GM18526 (cell line): ENCODE results near the gene TNFRSF19.

Experiments used
- POLR2A ChIP-seq: IDR thresholded peaks from 3 replicates; pipeline ENCODE4 v1.6.1; 2011; ENCODE audit not compliant: insufficient read length; ENCODE audit errors: extremely low read depth

Gene TNFRSF19

DNA sequence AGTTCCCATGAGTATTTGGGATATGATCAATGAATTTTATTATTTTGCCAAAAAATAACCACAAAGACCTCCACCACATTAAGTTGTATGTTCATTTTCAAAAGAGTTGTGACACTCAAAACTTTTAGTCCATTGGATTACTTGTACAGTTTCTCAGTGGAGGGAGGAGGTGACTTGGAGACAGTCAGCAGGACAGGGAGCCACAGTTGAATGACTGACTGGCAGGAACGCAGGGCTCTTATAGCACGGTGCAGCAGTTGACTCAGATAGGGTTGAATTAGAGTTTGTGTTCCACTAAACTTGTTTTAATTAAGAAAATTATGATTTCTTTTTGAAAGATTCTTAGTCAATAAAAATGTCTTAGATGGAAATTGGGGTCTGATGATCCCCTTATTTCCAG lies 42.5 kb downstream of the TNFRSF19 start:
- TF ChIP-seq POLR2A: no peak

GRCh38 chr13:23613596-23613995 lies 43.4 kb downstream of the TNFRSF19 start:
- TF ChIP-seq POLR2A: no peak

GRCh38 chr13:23615395-23616081 lies 45.3 kb downstream of the TNFRSF19 start:
- TF ChIP-seq POLR2A: no peak

DNA sequence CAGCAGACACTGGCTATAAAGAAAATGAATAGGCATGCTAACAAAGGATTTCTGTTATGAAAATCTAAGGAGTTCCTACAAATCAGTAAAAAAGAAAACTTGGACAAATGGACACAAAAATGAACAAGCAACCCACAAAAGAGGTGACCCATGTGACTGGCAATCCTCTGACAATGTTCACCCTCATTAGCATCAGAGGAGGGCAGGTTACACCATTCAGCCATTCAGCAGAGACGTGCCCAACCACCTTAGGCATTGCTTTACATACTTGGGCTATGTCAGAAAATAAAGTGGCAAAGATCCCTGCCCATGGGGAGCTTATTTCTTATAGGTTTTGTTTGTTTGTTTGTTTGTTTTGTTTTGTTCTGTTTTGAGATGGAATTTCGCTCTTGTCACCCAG lies 46.0 kb downstream of the TNFRSF19 start:
- TF ChIP-seq POLR2A: no peak

GRCh38 chr13:23617551-23618024 lies 47.4 kb downstream of the TNFRSF19 start:
- no peak for TF ChIP-seq POLR2A

DNA sequence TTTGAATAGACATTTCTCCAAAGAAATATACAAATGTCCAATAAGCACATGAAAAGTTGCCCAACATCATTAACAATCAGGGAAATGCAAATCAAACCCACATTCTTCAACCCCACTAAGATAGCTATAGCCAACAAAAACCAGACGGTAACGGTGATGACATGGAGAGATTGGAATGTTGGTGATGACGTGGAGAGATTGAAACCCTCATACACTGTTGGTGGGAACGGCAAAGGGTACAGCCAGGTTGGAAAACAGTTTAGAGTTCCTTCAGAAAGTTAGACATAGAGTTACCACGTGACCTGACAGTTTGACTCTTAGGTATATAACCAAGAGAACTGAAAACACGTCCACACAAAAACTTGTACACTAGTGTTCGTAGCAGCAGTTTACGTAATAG lies 48.1 kb downstream of the TNFRSF19 start:
- no peak for TF ChIP-seq POLR2A

GRCh38 chr13:23619068-23619855 lies 49.0 kb downstream of the TNFRSF19 start:
- TF ChIP-seq POLR2A: no peak

- no peak for TF ChIP-seq POLR2A
Observed at GRCh38 chr13:23620211-23620610, 50.0 kb downstream of the TNFRSF19 start.

DNA sequence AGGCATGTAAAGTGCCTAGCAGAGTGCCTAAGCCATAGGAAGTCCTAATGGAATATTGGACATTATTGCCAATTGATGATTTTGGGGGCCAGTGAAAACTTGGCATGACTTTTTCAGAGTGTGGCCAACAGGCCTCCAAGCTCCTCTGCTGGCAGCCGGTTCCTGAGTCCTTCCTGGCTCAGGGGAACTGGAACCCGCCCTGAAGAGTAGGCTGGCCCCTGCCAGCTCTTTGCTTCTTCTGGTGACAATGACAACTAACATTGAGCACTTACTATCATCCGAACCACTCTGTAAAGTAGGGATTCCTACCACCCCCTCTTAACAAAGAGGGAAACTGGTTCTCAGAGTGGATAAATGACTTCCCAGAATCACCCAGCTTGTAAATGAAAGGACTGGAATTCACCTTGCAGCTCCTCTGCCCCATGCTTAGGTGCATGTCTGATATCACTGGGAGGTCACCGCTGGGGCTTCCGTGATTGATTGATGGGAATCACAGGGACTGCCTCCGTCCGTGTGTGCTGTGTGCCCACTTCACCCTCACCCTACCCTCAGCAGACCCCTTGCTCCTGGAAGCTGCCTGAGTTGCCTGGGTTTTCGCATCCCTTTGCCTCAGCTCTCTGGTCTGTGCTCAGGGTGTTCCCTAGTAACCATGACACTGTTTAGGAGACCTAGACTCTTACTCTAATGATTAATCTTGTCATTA lies 50.6 kb downstream of the TNFRSF19 start:
- TF ChIP-seq POLR2A: no peak

DNA sequence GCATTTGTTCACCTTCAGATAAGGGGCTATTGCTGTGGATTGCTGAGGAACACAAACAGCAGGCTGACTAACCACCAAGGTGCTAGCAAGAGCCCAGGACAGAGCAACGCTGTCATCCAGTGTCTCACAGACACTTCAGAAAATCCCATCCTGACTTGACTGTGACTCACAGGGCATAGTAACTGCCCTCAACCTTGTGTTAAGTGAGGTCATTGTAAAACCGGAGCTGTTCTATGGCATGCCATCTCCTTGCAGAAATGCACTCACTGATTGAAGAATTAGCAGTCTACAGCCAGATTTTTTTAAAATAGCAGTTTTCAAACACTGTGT lies 51.1 kb downstream of the TNFRSF19 start:
- TF ChIP-seq POLR2A: no peak

- no peak for TF ChIP-seq POLR2A
Observed at GRCh38 chr13:23622985-23623384, 52.8 kb downstream of the TNFRSF19 start.

- TF ChIP-seq POLR2A: no peak
Observed at GRCh38 chr13:23623394-23623793, 53.2 kb downstream of the TNFRSF19 start.

GRCh38 chr13:23626700-23627099 lies 56.5 kb downstream of the TNFRSF19 start:
- no peak for TF ChIP-seq POLR2A

DNA sequence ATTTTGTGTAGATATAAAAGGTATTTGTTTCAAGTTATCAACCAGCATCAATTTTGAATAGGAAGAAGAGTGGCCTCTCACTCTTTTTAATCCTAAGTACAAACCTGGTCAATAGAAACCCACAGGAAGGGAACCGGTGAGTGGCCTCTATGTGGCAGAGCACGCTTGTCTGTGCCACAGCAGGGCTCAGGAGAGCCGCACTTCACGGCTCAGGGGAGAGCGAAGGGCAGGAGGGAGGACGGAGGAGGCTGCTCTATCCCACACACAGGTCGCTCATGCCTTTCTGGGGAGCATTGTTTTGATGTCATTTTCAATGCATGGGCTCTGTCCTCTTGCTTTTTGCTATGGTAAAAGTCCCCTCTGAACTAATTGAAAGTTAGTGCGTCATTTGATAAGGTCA lies 57.2 kb downstream of the TNFRSF19 start:
- TF ChIP-seq POLR2A: no peak

- TF ChIP-seq POLR2A: no peak
Observed at GRCh38 chr13:23628250-23628649, 58.0 kb downstream of the TNFRSF19 start.
